Upper lobe of left lung (tissue), 6 donors: ENCODE results near the gene WNK2. TPM values are rescaled to one million over a fixed set of nuclear protein-coding genes. Genes with fewer than 3 reads are reported as not detected.

Experiments
- ATAC-seq, 2 donors: fragments of 200-7000 bp; cut with Tn5 transposase; one replicate each; pipeline ENCODE4 v1.9.1; 2022; ENCODE audit warnings: mild to moderate bottlenecking in 2 of 2, moderate library complexity in 2 of 2; ENCODE audit not compliant: low FRiP score in 2 of 2
- DNase-seq, 2 donors: peaks; one replicate each; pipeline ENCODE4 v3.0.0-alpha.2; 2019 to 2020
- H3K27ac ChIP-seq, 4 donors: fragments of 200-600 bp; sonication (generic); one replicate each; pipeline ENCODE4 v1.5.1; 2016 to 2019
- H3K27me3 ChIP-seq, 4 donors: fragments of 200-600 bp; sonication (generic); one replicate each; pipeline ENCODE4 v1.5.1; 2017 to 2019
- H3K36me3 ChIP-seq, 4 donors: fragments of 200-600 bp; sonication (generic); one replicate each; pipeline ENCODE4 v1.5.1; 2016 to 2019
- H3K4me1 ChIP-seq, 4 donors: fragments of 200-600 bp; sonication (generic); one replicate each; pipeline ENCODE4 v1.5.1; 2018 to 2019
- H3K4me3 ChIP-seq, 4 donors: fragments of 200-600 bp; sonication (generic); one replicate each; pipeline ENCODE4 v1.5.1; 2017 to 2019; ENCODE audit warnings: mild to moderate bottlenecking in 2 of 4, moderate library complexity in 1 of 4
- H3K9me3 ChIP-seq, 4 donors: fragments of 200-600 bp; sonication (generic); one replicate each; pipeline ENCODE4 v1.5.1; 2018 to 2019
- EP300 ChIP-seq, 4 donors: sonication (generic); formaldehyde crosslinking; IDR thresholded peaks; one replicate each; pipeline ENCODE4 v1.5.1; 2017; ENCODE audit warnings: antibody characterized with exemption in 4 of 4, control low read depth in 2 of 4
- POLR2A ChIP-seq, 4 donors: fragments of 450-650 bp; IDR thresholded peaks; one replicate each; pipeline ENCODE4 v1.5.1; 2016 to 2017; ENCODE audit warnings: antibody characterized with exemption in 4 of 4, mild to moderate bottlenecking in 2 of 4
- POLR2AphosphoS5 ChIP-seq, 2 donors: sonication (generic); formaldehyde crosslinking; IDR thresholded peaks; one replicate each; pipeline ENCODE4 v1.5.1; 2017; ENCODE audit warnings: antibody characterized with exemption in 2 of 2
- WGBS, 2 donors: methylation state at CpG; one replicate each; pipeline ENCODE4 v1.1.5; 2017 to 2018; 5-methylcytosine and 5-hydroxymethylcytosine counted together
- total RNA-seq, 6 donors: library from RNA; depleted of rRNA in 4 of 6; stranded (reverse); fragments of >200 nt in 4 of 6; gene quantifications; one replicate each; pipeline versions ENCODE4 v1.1.0 to v1.2.1, GENCODE V29; 2016 to 2021
- TF ChIP-seq, protein P1 (sequence below), 6 experiments: fragments of 450-650 bp in 4 of 6; fragments of 200-600 bp in 2 of 6; sonication (generic) in 2 of 6; IDR thresholded peaks; one replicate each; pipeline ENCODE4 v1.5.1; 2016 to 2019; ENCODE audit warnings: antibody characterized with exemption in 6 of 6
- donor health status: DM: no; HTN: no; CAD: no; lungs with moderate emphysema.
- donor health status: DM: no; HTN: yes; CAD: no; lungs with severe emphysema.

Gene WNK2
- total RNA-seq, 6 donors from 2014 or later, result 1.1 to 11.5 (median 7.3) TPM

DNA sequence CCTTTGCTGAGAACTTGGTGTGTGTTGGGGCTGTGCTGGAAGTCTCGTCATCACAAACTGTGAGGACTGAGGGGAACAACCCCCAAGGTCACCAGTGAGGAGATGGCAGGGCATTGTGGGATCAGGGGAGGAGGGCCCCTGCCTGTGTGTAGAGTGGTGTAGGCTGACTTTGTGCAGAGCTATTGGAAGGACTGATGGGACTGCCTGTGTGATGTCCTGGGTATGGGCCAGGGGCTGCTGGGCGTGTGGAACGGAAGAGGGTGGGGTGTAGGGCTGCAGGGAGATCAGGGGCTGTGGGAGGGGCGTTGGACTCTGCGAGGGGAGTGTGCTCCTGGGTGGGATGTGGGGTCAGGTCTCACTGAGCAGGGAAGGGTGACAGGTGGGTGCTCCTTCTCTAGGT lies 3.6 kb downstream of the WNK2 start:
- TF ChIP-seq POLR2A (IDR thresholded peaks at IDR 0.05), result no peak
- TF ChIP-seq POLR2AphosphoS5 (IDR thresholded peaks at IDR 0.05), result no peak
- TF ChIP-seq EP300 (IDR thresholded peaks at IDR 0.05), result no peak
- TF ChIP-seq, protein P1, sequence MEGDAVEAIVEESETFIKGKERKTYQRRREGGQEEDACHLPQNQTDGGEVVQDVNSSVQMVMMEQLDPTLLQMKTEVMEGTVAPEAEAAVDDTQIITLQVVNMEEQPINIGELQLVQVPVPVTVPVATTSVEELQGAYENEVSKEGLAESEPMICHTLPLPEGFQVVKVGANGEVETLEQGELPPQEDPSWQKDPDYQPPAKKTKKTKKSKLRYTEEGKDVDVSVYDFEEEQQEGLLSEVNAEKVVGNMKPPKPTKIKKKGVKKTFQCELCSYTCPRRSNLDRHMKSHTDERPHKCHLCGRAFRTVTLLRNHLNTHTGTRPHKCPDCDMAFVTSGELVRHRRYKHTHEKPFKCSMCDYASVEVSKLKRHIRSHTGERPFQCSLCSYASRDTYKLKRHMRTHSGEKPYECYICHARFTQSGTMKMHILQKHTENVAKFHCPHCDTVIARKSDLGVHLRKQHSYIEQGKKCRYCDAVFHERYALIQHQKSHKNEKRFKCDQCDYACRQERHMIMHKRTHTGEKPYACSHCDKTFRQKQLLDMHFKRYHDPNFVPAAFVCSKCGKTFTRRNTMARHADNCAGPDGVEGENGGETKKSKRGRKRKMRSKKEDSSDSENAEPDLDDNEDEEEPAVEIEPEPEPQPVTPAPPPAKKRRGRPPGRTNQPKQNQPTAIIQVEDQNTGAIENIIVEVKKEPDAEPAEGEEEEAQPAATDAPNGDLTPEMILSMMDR (IDR thresholded peaks at IDR 0.05), result no peak
- ATAC-seq (no peak), DNase-seq (no peak)
- H3K36me3 ChIP-seq, result no peaks in the 10 kb centered on the region
- peaks cover 0 to 27% (median 17%) of the 10 kb centered on the region in 4 donors for H3K27me3 ChIP-seq
- WGBS, 2 donors, result 77 to 79% methylated on average over 5 of the region's 5 CpGs
- H3K4me3 ChIP-seq, result no peak overlapping the region
- no peaks in the 10 kb centered on the region for H3K9me3 ChIP-seq
- no peak overlapping the region for H3K27ac ChIP-seq
- peaks cover 9 to 21% (median 16%) of the 10 kb centered on the region in 4 donors for H3K4me1 ChIP-seq

DNA sequence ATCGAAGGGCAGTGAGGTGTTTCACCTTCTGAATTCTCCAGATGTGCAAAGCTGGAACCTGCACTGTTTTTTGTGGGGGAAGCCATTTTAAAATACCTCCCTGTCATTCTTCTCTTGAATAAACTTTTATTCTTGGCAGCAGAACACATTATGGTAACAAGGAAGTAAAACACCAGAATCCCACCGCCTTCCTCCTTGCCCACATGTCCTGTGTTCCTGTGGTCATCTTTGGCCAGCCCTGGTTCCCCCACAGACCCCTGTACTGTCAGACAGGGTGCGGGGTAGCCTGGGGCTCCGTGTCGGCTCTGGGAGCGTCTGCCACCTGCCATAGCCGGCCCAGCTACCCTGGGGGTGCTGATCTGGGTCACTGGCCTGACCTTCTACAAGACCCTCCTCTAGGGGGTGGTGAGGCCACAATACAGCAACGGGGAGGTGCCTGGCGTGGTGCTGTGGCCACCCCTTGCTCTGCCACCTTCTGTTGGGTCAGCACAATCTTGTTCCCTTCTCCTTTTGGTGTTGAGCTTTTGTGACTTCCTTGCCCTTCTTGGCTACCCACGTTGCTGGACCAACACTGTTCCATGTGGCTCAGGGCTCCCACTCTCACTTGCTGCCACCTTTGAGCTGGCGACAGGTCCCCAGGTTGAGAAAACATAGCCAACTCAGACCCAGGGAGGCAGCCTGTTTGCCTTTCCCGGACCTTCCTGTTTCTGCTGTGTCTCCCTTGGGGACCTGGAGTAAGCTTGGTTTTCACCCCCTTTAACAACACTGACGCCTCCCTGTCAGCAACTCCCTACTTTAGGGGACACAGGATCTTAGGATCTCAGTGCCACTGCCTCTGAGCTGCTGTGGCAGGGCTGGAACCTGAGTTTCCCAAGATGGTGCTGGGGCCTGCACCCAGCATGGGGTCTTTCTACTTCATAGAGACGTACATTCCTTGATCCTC lies 4.8 kb downstream of the WNK2 start:
- ATAC-seq, result no peak
- peaks cover 0 to 16% (median 12%) of the 10 kb centered on the region in 4 donors for H3K27me3 ChIP-seq
- H3K4me1 ChIP-seq, result peaks cover 6 to 16% (median 12%) of the 10 kb centered on the region in 4 donors

DNA sequence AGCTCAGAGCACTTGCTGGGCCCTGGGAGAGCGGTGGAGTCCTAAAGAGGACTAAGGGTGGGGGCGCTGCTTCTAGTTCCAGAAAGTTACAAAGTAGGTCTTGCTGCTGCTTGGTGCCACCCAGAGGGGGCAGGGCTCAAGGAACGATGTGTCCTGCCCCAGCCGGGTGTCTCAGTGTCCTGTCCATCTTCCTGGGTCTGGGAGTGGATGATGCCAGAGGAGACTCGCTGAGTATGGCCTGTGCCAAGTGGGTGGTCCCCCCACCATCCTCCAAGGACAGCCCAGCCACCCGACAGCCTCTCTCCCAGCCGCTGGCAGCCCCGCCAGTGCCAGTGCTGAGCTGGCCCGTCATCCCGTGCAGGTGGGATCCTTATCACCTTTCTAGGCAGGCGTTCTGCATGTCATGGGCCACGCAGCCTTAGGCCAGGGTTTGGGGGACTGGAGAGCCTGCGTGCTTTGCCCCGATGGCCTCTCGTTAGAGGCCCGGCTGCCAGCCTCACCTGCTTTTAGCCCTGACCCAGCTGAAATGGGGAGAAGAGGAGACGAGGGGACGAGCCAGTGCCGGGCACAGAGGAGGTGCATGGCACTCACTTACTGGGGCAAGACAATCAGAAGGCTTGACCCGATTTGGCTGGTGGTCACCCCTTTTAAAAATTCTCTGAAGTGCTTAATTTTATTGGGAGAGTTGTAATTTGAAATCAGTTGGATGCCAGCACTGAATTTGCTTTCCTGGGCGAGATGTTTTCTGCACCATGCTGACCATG lies 5.6 kb downstream of the WNK2 start:
- peaks cover 0 to 8% (median 6%) of the 10 kb centered on the region in 4 donors for H3K27me3 ChIP-seq
- H3K9me3 ChIP-seq, result no peaks in the 10 kb centered on the region
- TF ChIP-seq POLR2A (IDR thresholded peaks at IDR 0.05) (no peak), EP300 (IDR thresholded peaks at IDR 0.05) (no peak), POLR2AphosphoS5 (IDR thresholded peaks at IDR 0.05) (no peak)
- TF ChIP-seq, protein P1 (IDR thresholded peaks at IDR 0.05), result no peak
- no peaks in the 10 kb centered on the region for H3K36me3 ChIP-seq
- H3K4me1 ChIP-seq, result peaks cover 3 to 7% (median 5%) of the 10 kb centered on the region in 4 donors
- ATAC-seq, result no peak
- DNase-seq, result no peak
- no peak overlapping the region for H3K27ac ChIP-seq
- 81 to 92% methylated on average over 9 to 17 of the region's 21 CpGs for WGBS, 2 donors
- no peak overlapping the region for H3K4me3 ChIP-seq

More for the DNA sequence above, 4.8 kb downstream of the WNK2 start:
- WGBS, 2 donors, result 73 to 77% methylated on average over 13 to 14 of the region's 14 CpGs
- Histone ChIP-seq H3K27ac (no peak overlapping the region), H3K4me3 (no peak overlapping the region), H3K36me3 (no peaks in the 10 kb centered on the region), H3K9me3 (no peaks in the 10 kb centered on the region)
- DNase-seq, result no peak
- TF ChIP-seq POLR2A (IDR thresholded peaks at IDR 0.05) (no peak), POLR2AphosphoS5 (IDR thresholded peaks at IDR 0.05) (no peak), EP300 (IDR thresholded peaks at IDR 0.05) (no peak)
- TF ChIP-seq, protein P1 (IDR thresholded peaks at IDR 0.05), result no peak

DNA sequence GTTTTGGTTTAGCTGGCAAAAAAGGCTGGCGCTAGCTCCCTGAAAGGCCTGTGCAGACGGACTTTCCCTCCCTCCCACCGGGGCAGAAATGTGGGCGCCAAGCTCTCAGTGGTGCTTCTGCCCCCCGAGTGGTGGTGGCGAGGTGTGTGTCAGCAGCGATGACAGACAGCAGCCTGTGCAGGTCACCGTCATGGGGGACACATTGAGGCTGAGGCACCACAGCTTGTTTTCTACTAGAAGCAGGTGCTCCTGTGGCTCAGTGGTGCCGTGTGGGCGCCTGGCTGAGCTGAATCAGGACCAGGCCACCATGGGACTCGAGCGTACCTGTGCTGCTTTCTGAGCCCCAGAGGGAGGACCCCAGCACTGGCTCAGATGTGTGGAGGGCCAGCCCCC lies 6.2 kb downstream of the WNK2 start:
- Histone ChIP-seq H3K27me3 (peaks cover 0 to 3% (median 1%) of the 10 kb centered on the region in 4 donors), H3K36me3 (no peaks in the 10 kb centered on the region), H3K4me3 (no peak overlapping the region), H3K4me1 (peaks cover 0 to 5% (median 2%) of the 10 kb centered on the region in 4 donors), H3K9me3 (no peaks in the 10 kb centered on the region), H3K27ac (no peak overlapping the region)
- WGBS, 2 donors, result 88 to 94% methylated on average over 11 to 12 of the region's 12 CpGs
- ATAC-seq (no peak), DNase-seq (no peak)
- no peak for TF ChIP-seq POLR2A (IDR thresholded peaks at IDR 0.05)
- no peak for TF ChIP-seq POLR2AphosphoS5 (IDR thresholded peaks at IDR 0.05)
- TF ChIP-seq EP300 (IDR thresholded peaks at IDR 0.05), result no peak
- TF ChIP-seq, protein P1 (IDR thresholded peaks at IDR 0.05), result no peak
